CD4-positive, CD25-positive, alpha-beta regulatory T cell (primary cell): ENCODE results near the gene TIMM44. TPM values are rescaled to one million over a fixed set of nuclear protein-coding genes. Genes with fewer than 3 reads are reported as not detected.
"Not testable (repeated sequence)": the region's sequence is repeated elsewhere in the genome, so short reads cannot be mapped to it uniquely, and the experiment has no call there.

Experiments
- ATAC-seq, 2 donors: fragments of 150-1000 bp; cut with Tn5 transposase; one replicate each; pipeline ENCODE4 v1.10.0; 2021; ENCODE audit warnings: low read depth in 2 of 2, moderate number of reproducible peaks in 2 of 2, moderate library complexity in 1 of 2
- DNase-seq, 3 donors: peaks; one replicate each; pipeline versions ENCODE4 v3.0.0 to v3.0.0-alpha.2; 2012 to 2022; ENCODE audit warnings: mixed read lengths in 1 of 3
- H3K27ac ChIP-seq: one replicate; pipeline ENCODE4 v1.7.0; 2013; ENCODE audit warnings: mild to moderate bottlenecking, low read length; ENCODE audit not compliant: insufficient read depth, poor library complexity, severe bottlenecking
- H3K27me3 ChIP-seq: one replicate; pipeline ENCODE4 v1.7.0; 2013; ENCODE audit warnings: low read length; ENCODE audit not compliant: control insufficient read depth, insufficient read depth
- H3K36me3 ChIP-seq: one replicate; pipeline ENCODE4 v1.7.0; 2013; ENCODE audit warnings: mild to moderate bottlenecking, low read length, moderate library complexity; ENCODE audit not compliant: control insufficient read depth, insufficient read depth
- H3K4me1 ChIP-seq: 2 replicates; pipeline ENCODE4 v1.7.0; 2013; ENCODE audit warnings: mild to moderate bottlenecking, low read length; ENCODE audit not compliant: insufficient read depth, control insufficient read depth, poor library complexity, severe bottlenecking
- H3K4me3 ChIP-seq: one replicate; pipeline ENCODE4 v1.7.0; 2013; ENCODE audit warnings: low read depth, mild to moderate bottlenecking, low read length, moderate library complexity
- H3K9me3 ChIP-seq, 2 experiments: 1 replicate in 1 of 2; 2 replicates in 1 of 2; pipeline ENCODE4 v1.7.0; 2013; ENCODE audit warnings: low read length in 2 of 2, mild to moderate bottlenecking in 1 of 2, moderate library complexity in 1 of 2; ENCODE audit not compliant: control insufficient read depth in 2 of 2
- H3K27ac Mint-ChIP-seq, 3 donors: one replicate each; pipeline ENCODE4 v1.8.0; 2020 to 2022; ENCODE audit warnings: mild to moderate bottlenecking in 3 of 3, mixed read lengths in 3 of 3, moderate library complexity in 2 of 3
- H3K27me3 Mint-ChIP-seq: one replicate; pipeline ENCODE4 v1.8.0; 2022; ENCODE audit warnings: mild to moderate bottlenecking, mixed read lengths
- H3K36me3 Mint-ChIP-seq: one replicate; pipeline ENCODE4 v1.8.0; 2020; ENCODE audit warnings: mixed read lengths
- H3K4me1 Mint-ChIP-seq, 4 donors: one replicate each; pipeline ENCODE4 v1.8.0; 2020 to 2022; ENCODE audit warnings: mixed read lengths in 4 of 4, mild to moderate bottlenecking in 1 of 4
- H3K4me3 Mint-ChIP-seq, 4 donors: one replicate each; pipeline ENCODE4 v1.8.0; 2020 to 2022; ENCODE audit warnings: mild to moderate bottlenecking in 4 of 4, mixed read lengths in 4 of 4, moderate library complexity in 3 of 4
- H3K9me3 Mint-ChIP-seq, 7 donors: one replicate each; pipeline ENCODE4 v1.8.0; 2020 to 2022; ENCODE audit warnings: mixed read lengths in 7 of 7, mild to moderate bottlenecking in 3 of 7, moderate library complexity in 2 of 7
- polyA plus RNA-seq, 4 donors: library from polyadenylated mRNA; unstranded; fragments of 300-500 nt; fragmentation: Illumina TruSeq; gene quantifications; one replicate each; pipeline ENCODE4 v1.2.3, GENCODE V29; 2021
- total RNA-seq: library from RNA; stranded (reverse); gene quantifications from one replicate; pipeline ENCODE4 v1.2.3, GENCODE V29; 2022

Gene TIMM44
- total and polyA plus RNA-seq, 5 donors from 2014 or later = 14.0 to 72.5 (median 15.0) TPM

DNA sequence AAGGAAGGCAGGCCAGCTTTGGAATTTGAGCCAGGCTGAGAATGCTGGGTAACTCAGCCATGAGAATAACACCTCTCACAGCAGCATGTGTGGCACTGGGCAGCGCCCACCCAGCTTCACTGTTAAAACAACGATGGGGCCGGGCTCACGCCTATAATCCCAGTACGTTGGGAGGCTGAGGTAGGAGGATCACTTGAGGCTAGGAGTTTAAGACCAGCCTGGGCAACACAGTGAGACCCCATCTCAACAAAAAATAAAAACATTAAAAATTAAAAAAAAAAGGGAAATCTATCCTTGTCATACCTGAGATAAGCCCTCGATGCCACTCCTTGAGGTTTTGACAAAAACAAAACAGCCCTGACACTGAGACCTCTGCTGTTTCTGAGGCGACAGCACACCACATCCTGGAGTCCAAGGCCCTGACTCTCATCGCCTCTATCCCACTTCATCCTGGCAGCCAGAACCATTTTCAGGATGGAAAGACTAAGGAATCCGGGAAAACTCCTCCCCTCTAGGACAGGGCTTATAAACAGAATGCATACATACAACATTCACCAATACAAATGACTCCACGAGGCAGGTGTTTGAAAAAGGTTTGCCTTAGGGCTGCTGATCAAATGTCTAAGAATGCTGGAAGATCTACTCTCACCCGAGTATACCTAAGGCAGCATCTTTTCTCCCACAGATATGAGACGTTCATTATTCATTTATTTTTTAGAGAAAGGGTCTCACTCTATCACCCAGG, 22.6 kb upstream of the TIMM44 start:
- no peak overlapping the region for H3K27ac Mint-ChIP-seq
- H3K9me3 Mint-ChIP-seq = no peaks in the 10 kb centered on the region
- H3K27me3 Mint-ChIP-seq = no peaks in the 10 kb centered on the region

DNA sequence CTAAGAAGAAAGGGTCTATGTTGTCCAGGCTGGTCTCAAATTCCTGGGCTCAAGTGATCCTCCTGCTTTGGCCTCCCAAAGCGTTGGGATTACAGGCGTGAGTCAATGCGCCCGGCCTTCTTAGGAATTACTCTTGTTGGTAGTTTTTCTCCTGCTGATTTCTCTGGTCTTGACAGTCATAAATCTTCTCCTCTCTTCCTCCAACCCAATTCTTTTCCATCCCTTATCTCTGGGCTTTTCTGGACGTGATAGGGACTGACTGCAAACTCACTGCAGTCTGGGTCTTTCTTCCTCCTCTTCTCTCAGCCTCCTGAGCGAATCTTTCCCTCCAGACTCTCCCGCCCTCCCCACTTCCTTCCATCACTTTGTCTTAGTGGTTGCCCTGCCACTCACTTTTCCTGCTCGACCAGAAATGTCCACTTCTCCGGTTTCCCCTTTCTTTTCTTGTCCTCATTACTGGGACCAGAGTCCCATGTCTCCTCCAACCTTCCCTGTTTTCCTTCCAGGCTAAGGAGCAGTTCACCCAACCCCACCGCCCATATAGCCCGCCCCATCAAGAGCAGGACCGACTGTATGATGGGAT, 21.9 kb upstream of the TIMM44 start:
- ATAC-seq = no peak
- H3K27ac ChIP-seq = no peak overlapping the region
- no peaks in the 10 kb centered on the region for H3K4me1 ChIP-seq
- H3K4me3 Mint-ChIP-seq = no peak overlapping the region
- H3K27me3 Mint-ChIP-seq = no peaks in the 10 kb centered on the region
- H3K27ac Mint-ChIP-seq = no peak overlapping the region
- H3K27me3 ChIP-seq = no peaks in the 10 kb centered on the region
- H3K36me3 Mint-ChIP-seq = peaks cover 23% of the 10 kb centered on the region
- H3K4me1 Mint-ChIP-seq = peaks cover 0 to 5% (median 2%) of the 10 kb centered on the region in 4 donors
- no peak for DNase-seq
- H3K9me3 Mint-ChIP-seq = no peaks in the 10 kb centered on the region
- no peak overlapping the region for H3K4me3 ChIP-seq
- no peaks in the 10 kb centered on the region for H3K9me3 ChIP-seq
- peaks cover 79% of the 10 kb centered on the region for H3K36me3 ChIP-seq

More for the DNA sequence above, 22.6 kb upstream of the TIMM44 start:
- H3K4me1 Mint-ChIP-seq = peaks cover 0 to 5% (median 2%) of the 10 kb centered on the region in 4 donors
- H3K27me3 ChIP-seq = no peaks in the 10 kb centered on the region
- H3K4me3 Mint-ChIP-seq = no peak overlapping the region
- peaks cover 75% of the 10 kb centered on the region for H3K36me3 ChIP-seq
- H3K27ac ChIP-seq = no peak overlapping the region
- DNase-seq (no peak), ATAC-seq (no peak)
- peaks cover 23% of the 10 kb centered on the region for H3K36me3 Mint-ChIP-seq
- no peaks in the 10 kb centered on the region for H3K4me1 ChIP-seq
- H3K9me3 ChIP-seq = no peaks in the 10 kb centered on the region
- H3K4me3 ChIP-seq = no peak overlapping the region

DNA sequence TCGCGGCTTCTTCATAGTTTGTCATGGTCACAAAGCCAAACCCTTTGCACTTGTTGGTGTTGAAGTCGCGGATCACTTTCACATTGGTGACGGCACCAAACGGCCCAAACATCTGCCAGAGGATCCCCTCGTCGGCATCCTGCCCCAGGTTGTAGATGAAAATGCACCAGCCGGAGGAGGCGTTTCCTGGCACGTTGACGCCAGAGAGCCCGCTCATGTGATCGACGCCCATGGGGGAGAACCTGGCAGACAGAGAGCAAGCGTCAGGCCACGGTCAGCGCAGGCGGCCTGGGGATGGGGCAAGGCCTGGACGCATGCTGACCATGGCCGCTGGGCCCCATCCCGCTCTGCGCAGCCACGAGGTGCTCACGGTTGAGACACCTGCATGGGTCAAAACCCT, 20.1 kb upstream of the TIMM44 start:
- Histone ChIP-seq H3K27me3 (no peaks in the 10 kb centered on the region), H3K36me3 (peaks cover 75% of the 10 kb centered on the region), H3K4me1 (no peaks in the 10 kb centered on the region), H3K9me3 (no peaks in the 10 kb centered on the region), H3K4me3 (no peak overlapping the region), H3K27ac (no peak overlapping the region)
- no peak overlapping the region for H3K27ac Mint-ChIP-seq
- H3K4me1 Mint-ChIP-seq = peaks cover 0 to 4% (median 2%) of the 10 kb centered on the region in 4 donors
- DNase-seq = no peak
- no peaks in the 10 kb centered on the region for H3K27me3 Mint-ChIP-seq
- H3K9me3 Mint-ChIP-seq = no peaks in the 10 kb centered on the region
- peaks cover 23% of the 10 kb centered on the region for H3K36me3 Mint-ChIP-seq
- no peak overlapping the region for H3K4me3 Mint-ChIP-seq
- ATAC-seq = no peak

DNA sequence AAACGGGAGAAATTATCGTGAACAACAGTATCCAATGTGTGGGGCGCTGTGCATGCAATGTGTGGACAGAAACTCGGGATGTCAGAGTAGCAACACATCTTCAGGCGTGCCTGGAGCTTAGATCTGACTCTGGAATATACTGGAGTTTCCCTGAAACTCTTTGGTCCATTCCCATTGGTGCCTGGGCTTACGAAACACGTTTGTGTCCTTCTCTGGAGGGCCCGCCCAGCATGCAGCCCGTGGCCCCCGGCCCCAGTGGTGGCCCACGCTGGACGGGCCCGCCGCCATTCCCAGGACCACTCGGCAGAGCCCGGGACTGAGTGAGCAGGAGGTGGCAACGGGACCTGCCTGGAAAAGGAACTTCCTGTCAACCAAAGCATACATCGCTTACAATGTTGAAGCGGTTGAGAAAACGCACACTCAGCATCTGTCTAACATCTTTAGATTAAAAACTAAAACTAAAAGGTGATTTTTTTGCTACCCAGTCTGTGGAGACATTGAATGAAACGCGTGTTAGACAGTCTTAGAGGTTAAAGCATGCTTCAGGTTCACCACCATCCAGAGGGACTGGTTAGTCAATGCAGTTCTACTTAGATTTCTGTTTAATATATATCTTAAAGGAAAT, 19.3 kb upstream of the TIMM44 start:
- H3K4me3 ChIP-seq = no peak overlapping the region
- Mint-ChIP-seq H3K27me3 (no peaks in the 10 kb centered on the region), H3K36me3 (peaks cover 23% of the 10 kb centered on the region), H3K9me3 (no peaks in the 10 kb centered on the region), H3K4me1 (peaks cover 0 to 4% (median 2%) of the 10 kb centered on the region in 4 donors), H3K4me3 (no peak overlapping the region), H3K27ac (no peak overlapping the region)
- DNase-seq = no peak
- ATAC-seq = no peak
- H3K36me3 ChIP-seq = peaks cover 69% of the 10 kb centered on the region
- no peaks in the 10 kb centered on the region for H3K4me1 ChIP-seq
- H3K27me3 ChIP-seq = no peaks in the 10 kb centered on the region
- no peak overlapping the region for H3K27ac ChIP-seq
- no peaks in the 10 kb centered on the region for H3K9me3 ChIP-seq

DNA sequence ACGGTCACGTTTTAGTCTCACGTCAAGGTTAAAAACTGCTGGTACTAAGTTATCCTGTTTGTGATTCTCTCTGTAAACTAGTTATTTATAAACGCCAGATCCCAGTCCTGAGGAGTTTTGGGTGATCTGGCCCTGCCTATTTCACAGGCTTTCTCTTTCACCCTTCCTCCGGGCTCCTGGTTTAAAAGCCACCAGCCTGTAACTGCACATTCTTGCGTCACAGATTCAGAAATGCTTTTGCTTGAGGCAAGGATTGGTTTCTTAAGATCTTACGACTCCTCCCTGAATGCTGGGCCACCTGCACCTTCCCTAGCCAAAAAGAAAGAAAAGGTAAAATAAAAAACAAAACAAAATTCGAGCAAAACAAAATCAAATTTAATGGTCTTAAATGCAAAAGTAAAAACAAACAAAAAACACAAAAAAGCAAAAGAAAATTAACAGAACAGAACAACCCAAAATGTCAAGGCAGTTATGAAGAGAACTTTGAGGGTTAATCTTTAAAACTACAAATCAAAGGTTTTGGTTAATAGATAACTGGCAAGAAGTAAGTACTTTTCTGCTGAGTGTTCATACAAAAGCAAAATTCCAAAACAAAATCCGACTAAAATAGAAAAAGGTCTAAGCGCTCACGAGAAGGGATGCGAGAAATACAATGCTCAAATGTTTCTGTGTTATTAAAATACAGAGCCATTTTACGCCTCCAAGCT, 18.6 kb upstream of the TIMM44 start:
- ATAC-seq (no peak), DNase-seq (no peak)
- Mint-ChIP-seq H3K27ac (no peak overlapping the region), H3K27me3 (no peaks in the 10 kb centered on the region), H3K9me3 (no peaks in the 10 kb centered on the region), H3K4me3 (no peak overlapping the region), H3K4me1 (peaks cover 0 to 4% (median 2%) of the 10 kb centered on the region in 4 donors), H3K36me3 (peaks cover 17% of the 10 kb centered on the region)
- Histone ChIP-seq H3K27me3 (no peaks in the 10 kb centered on the region), H3K36me3 (peaks cover 62% of the 10 kb centered on the region), H3K4me3 (no peak overlapping the region), H3K4me1 (no peaks in the 10 kb centered on the region), H3K27ac (no peak overlapping the region), H3K9me3 (no peaks in the 10 kb centered on the region)

DNA sequence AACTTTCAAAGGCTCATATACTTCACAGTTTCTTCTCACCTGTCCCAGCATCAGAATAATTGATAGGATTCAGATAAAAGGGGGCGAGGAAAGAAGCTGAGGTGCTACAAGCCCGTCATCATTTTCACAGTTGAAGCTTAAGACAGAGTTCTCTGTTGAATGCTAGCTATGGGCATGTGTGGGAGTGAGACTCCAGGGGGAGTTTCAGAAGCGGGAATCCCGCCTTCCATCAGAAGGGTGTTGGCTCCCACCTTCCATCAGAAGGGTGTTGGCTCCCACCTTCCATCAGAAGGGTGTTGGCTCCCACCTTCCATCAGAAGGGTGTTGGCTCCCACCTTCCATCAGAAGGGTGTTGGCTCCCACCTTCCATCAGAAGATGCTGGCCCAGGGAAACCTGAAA, 17.6 kb upstream of the TIMM44 start:
- not testable (repeated sequence) for H3K4me1 Mint-ChIP-seq, H3K9me3 Mint-ChIP-seq, ATAC-seq, H3K9me3 ChIP-seq, H3K27me3 Mint-ChIP-seq, H3K27ac Mint-ChIP-seq, H3K4me3 Mint-ChIP-seq, DNase-seq, H3K27ac ChIP-seq, H3K27me3 ChIP-seq, H3K4me3 ChIP-seq, H3K4me1 ChIP-seq
- H3K36me3 Mint-ChIP-seq = peaks cover 13% of the 10 kb centered on the region
- H3K36me3 ChIP-seq = peaks cover 52% of the 10 kb centered on the region

DNA sequence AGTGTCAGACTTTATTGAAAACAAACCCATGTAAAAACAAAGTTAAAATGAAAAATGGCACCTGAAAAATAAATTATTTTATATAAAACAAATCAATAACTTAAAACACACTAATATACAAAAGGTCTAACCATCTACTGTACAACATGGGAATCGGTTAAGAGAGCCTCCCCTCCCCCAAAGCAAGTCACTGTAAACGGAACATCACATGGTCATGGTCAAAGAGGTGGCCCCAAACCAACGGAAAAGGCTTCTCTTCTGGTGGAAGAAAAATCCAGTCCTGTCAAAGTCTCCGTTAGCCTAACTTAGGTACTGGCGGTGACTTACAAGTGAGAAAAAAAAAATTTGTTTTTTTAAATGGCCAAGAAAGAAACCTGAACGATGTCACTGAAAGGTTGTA, 15.7 kb upstream of the TIMM44 start:
- Mint-ChIP-seq H3K9me3 (no peaks in the 10 kb centered on the region), H3K4me3 (no peak overlapping the region), H3K27ac (no peak overlapping the region), H3K4me1 (no peaks in the 10 kb centered on the region), H3K27me3 (no peaks in the 10 kb centered on the region), H3K36me3 (peaks cover 7% of the 10 kb centered on the region)
- Histone ChIP-seq H3K27ac (no peak overlapping the region), H3K9me3 (no peaks in the 10 kb centered on the region), H3K27me3 (no peaks in the 10 kb centered on the region), H3K4me1 (no peaks in the 10 kb centered on the region), H3K4me3 (no peak overlapping the region), H3K36me3 (peaks cover 36% of the 10 kb centered on the region)
- no peak for DNase-seq
- no peak for ATAC-seq
